Gastroesophageal sphincter (tissue), 3 donors: ENCODE results near the gene CFAP92.

Source experiments
- CTCF ChIP-seq, 4 experiments: fragments of 200-600 bp in 2 of 4; fragments of 450-650 bp in 2 of 4; sonication (generic) in 1 of 4; IDR thresholded peaks; one replicate each; pipeline ENCODE4 v1.5.1; 2017 to 2019; ENCODE audit warnings: antibody characterized with exemption in 4 of 4, mild to moderate bottlenecking in 2 of 4, moderate library complexity in 2 of 4
- POLR2A ChIP-seq, 2 donors: fragments of 450-650 bp; IDR thresholded peaks; one replicate each; pipeline ENCODE4 v1.6.1; 2017; ENCODE audit warnings: antibody characterized with exemption in 2 of 2, mild to moderate bottlenecking in 2 of 2, moderate library complexity in 1 of 2

GRCh38 chr3:129014148-129014547 is 20.3 kb upstream of the CFAP92 start:
- TF ChIP-seq CTCF (IDR thresholded peaks at IDR 0.05) (no peak), POLR2A (IDR thresholded peaks at IDR 0.05) (no peak)
